ENCODE data around the gene HOXA9.

HOXA9 gene

GRCh38 chr7:27123007-27123476 is 42.3 kb downstream of the HOXA9 start:
- H3K4me3 ChIP-seq (ENCODE audit: low read length), result no peak overlapping the region
- no peak for TF ChIP-seq CTCF (conservative IDR thresholded peaks at IDR 0.05; ENCODE audit: low read depth, low read length)

DNA sequence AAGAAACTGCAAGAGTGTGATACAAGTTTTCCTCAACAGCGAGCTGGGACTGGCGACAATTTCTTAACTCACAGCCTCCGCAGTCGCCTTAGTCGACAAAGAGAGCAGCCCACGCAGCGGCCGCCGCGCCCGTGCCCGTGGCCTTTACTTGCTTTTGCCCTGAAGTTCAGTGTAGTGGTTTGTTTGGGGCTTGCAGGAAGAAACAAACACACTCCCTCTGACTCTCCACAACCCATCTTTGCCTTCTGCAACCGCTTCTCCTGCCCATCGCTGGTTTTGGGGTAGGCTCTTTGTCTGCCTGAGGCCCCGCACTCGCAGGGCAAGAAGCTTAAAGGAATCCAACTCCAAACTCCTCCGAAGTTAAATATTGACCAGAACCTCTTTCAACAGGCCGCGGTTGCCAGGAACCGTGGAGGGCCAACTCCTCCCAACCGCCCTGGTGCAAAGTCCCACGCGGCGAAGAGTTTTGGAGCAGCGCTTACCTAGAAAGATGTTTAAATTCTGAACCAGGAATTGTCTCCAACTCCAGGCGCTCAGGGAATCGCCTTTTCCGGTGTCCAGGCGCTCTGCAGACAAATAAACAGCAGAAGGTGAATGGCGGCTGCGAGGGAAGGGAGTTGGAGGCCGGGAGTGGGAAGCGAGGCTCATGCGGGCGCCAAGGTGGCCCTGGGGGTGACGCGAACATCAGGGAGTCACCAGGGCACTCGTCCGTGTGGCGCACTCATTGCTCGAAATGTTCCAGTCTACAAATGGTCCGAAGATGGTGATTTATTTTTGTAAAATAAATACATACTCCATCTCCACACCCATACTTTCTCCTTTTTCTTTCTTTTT is 43.0 kb downstream of the HOXA9 start:
- TF ChIP-seq CTCF (conservative IDR thresholded peaks at IDR 0.05; ENCODE audit: low read depth, low read length), result no peak
- no peak overlapping the region for H3K4me3 ChIP-seq (ENCODE audit: low read length)
- DNase-seq (ENCODE audit: low read depth), result no peak

More at GRCh38 chr7:27123007-27123476, 42.3 kb downstream of the HOXA9 start:
- DNase-seq (ENCODE audit: low read depth), result no peak

GRCh38 chr7:27121684-27122076 is 43.7 kb downstream of the HOXA9 start:
- no peak overlapping the region for H3K4me3 ChIP-seq (ENCODE audit: low read length)
- no peak for TF ChIP-seq CTCF (conservative IDR thresholded peaks at IDR 0.05; ENCODE audit: low read depth, low read length)

GRCh38 chr7:27119412-27119911 is 45.9 kb downstream of the HOXA9 start:
- no peak overlapping the region for H3K4me3 ChIP-seq (ENCODE audit: low read length)
- no peak for TF ChIP-seq CTCF (conservative IDR thresholded peaks at IDR 0.05; ENCODE audit: low read depth, low read length)
- no peak for DNase-seq (ENCODE audit: low read depth)

More at GRCh38 chr7:27121684-27122076, 43.7 kb downstream of the HOXA9 start:
- DNase-seq (ENCODE audit: low read depth), result no peak

GRCh38 chr7:27118580-27118979 is 46.8 kb downstream of the HOXA9 start:
- no peak for TF ChIP-seq CTCF (conservative IDR thresholded peaks at IDR 0.05; ENCODE audit: low read depth, low read length)
- H3K4me3 ChIP-seq (ENCODE audit: low read length), result no peak overlapping the region
- no peak for DNase-seq (ENCODE audit: low read depth)

- H3K4me3 ChIP-seq (ENCODE audit: low read length), result no peak overlapping the region
- DNase-seq (ENCODE audit: low read depth), result no peak
- TF ChIP-seq CTCF (conservative IDR thresholded peaks at IDR 0.05; ENCODE audit: low read depth, low read length), result no peak
Measured at GRCh38 chr7:27117887-27118491, 47.3 kb downstream of the HOXA9 start.
